NB4 (cell line): ENCODE measurements around the gene TMEM181.

Source experiments
- MYC ChIP-seq: IDR thresholded peaks from 2 replicates; pipeline ENCODE4 v1.6.1; 2011; ENCODE audit warnings: low read depth, low read length
- POLR2A ChIP-seq: IDR thresholded peaks from 2 replicates; pipeline ENCODE4 v1.6.1; 2011; ENCODE audit warnings: mild to moderate bottlenecking; ENCODE audit not compliant: insufficient read length; ENCODE audit errors: extremely low read depth
- TF ChIP-seq, protein P1 (sequence below): IDR thresholded peaks from one replicate; pipeline ENCODE4 v1.5.1; 2012; ENCODE audit warnings: low read depth, low read length
- TF ChIP-seq, protein P2 (sequence below): IDR thresholded peaks from 2 replicates; pipeline ENCODE4 v1.6.1; 2011; ENCODE audit warnings: low read depth, low read length

DNA sequence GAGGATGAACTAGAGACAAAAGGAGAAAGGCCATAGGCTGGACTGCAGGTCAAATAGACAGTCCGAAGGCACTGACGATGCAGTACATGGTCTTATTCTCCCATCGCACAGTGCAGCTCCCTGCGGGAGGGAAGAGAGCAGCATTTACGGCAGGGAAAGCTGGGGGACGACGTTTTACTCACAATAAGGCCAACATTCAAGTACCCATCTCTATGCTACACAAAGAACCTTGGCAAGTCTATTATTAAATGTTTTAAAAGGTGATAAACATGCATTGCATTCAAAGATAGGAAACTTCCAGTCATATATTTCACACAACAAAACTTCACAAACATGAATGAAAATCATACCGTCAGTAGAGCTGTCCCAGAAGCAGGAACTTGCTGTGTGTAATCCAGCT is 76.9 kb downstream of the TMEM181 start:
- TF ChIP-seq, protein P1, sequence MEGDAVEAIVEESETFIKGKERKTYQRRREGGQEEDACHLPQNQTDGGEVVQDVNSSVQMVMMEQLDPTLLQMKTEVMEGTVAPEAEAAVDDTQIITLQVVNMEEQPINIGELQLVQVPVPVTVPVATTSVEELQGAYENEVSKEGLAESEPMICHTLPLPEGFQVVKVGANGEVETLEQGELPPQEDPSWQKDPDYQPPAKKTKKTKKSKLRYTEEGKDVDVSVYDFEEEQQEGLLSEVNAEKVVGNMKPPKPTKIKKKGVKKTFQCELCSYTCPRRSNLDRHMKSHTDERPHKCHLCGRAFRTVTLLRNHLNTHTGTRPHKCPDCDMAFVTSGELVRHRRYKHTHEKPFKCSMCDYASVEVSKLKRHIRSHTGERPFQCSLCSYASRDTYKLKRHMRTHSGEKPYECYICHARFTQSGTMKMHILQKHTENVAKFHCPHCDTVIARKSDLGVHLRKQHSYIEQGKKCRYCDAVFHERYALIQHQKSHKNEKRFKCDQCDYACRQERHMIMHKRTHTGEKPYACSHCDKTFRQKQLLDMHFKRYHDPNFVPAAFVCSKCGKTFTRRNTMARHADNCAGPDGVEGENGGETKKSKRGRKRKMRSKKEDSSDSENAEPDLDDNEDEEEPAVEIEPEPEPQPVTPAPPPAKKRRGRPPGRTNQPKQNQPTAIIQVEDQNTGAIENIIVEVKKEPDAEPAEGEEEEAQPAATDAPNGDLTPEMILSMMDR: no peak
- TF ChIP-seq MYC (no peak), POLR2A (no peak)
- TF ChIP-seq, protein P2, sequence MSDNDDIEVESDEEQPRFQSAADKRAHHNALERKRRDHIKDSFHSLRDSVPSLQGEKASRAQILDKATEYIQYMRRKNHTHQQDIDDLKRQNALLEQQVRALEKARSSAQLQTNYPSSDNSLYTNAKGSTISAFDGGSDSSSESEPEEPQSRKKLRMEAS: no peak
